Measurements from ENCODE around the gene MAP3K5. TPM values are rescaled to one million over a fixed set of nuclear protein-coding genes. Genes with fewer than 3 reads are reported as not detected.

MAP3K5 gene
- total RNA-seq, 1 donor from 2014 or later = 0.02 TPM

DNA sequence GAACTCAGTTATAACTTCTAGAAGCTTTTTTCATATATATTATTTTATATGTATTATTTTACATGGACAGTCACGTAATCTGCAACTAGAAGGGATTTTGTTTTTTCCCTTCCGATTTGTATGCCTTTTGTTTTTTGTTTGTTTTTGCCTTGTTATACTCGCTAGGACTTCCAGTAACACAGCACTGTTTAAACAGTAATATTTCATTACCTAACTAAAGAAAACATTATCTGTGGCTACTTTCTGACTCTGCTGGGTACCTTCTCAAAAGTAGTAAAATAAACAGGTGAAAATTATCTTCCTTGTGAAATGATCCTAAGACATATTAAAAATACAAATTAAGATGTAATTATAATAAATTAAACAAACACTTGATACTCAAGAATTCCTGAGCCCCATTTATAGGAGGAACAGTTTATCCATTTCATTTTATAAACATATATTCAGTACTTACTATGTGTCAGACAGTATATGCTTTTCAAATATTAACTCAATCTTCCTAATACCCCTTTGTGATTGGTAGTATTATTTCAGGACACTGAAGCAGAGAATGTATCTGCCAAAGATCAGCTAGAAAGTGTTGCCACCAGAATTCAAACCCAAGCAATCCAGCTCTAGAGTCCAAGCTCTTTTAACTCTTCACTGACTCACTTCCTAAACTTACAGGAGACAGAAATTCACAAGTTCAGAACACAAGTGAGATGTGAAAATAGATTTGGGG lies 65.3 kb downstream of the MAP3K5 start:
- no peak overlapping the region for H2AFZ ChIP-seq (replicated peaks)
- H3K36me3 ChIP-seq = no peaks in the 10 kb centered on the region
- H3K4me3 ChIP-seq = no peak overlapping the region
- no peaks in the 10 kb centered on the region for H3K4me1 ChIP-seq
- no peak overlapping the region for H3K9ac ChIP-seq
- H3K36me3 Mint-ChIP-seq = peaks cover 3% of the 10 kb centered on the region
- H3K27me3 Mint-ChIP-seq (ENCODE audit: insufficient read depth, low read depth) = no peaks in the 10 kb centered on the region
- peaks cover 3% of the 10 kb centered on the region for H3K9me3 Mint-ChIP-seq
- no peak overlapping the region for H3K4me2 ChIP-seq
- DNase-seq (ENCODE audit: low spot score) = no peak
- peaks cover 8% of the 10 kb centered on the region for H3K4me1 Mint-ChIP-seq
- H3K4me3 Mint-ChIP-seq = no peak overlapping the region
- H4K20me1 ChIP-seq (ENCODE audit: low read depth) = no peaks in the 10 kb centered on the region
- TF ChIP-seq EZH2 (IDR thresholded peaks at IDR 0.05) = no peak
- no peak for TF ChIP-seq EZH2phosphoT487 (IDR thresholded peaks at IDR 0.05)
- TF ChIP-seq, protein P1, sequence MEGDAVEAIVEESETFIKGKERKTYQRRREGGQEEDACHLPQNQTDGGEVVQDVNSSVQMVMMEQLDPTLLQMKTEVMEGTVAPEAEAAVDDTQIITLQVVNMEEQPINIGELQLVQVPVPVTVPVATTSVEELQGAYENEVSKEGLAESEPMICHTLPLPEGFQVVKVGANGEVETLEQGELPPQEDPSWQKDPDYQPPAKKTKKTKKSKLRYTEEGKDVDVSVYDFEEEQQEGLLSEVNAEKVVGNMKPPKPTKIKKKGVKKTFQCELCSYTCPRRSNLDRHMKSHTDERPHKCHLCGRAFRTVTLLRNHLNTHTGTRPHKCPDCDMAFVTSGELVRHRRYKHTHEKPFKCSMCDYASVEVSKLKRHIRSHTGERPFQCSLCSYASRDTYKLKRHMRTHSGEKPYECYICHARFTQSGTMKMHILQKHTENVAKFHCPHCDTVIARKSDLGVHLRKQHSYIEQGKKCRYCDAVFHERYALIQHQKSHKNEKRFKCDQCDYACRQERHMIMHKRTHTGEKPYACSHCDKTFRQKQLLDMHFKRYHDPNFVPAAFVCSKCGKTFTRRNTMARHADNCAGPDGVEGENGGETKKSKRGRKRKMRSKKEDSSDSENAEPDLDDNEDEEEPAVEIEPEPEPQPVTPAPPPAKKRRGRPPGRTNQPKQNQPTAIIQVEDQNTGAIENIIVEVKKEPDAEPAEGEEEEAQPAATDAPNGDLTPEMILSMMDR (IDR thresholded peaks at IDR 0.05) = no peak
- H3K27me3 ChIP-seq = no peaks in the 10 kb centered on the region
- no peaks in the 10 kb centered on the region for H3K9me3 ChIP-seq (ENCODE audit: low read depth)
- no peaks in the 10 kb centered on the region for H3F3A ChIP-seq (ENCODE audit: low read depth)
- H3K79me2 ChIP-seq (ENCODE audit: low read depth) = no peaks in the 10 kb centered on the region
- H3K27ac ChIP-seq = no peak overlapping the region
- H3K27ac Mint-ChIP-seq = no peak overlapping the region

DNA sequence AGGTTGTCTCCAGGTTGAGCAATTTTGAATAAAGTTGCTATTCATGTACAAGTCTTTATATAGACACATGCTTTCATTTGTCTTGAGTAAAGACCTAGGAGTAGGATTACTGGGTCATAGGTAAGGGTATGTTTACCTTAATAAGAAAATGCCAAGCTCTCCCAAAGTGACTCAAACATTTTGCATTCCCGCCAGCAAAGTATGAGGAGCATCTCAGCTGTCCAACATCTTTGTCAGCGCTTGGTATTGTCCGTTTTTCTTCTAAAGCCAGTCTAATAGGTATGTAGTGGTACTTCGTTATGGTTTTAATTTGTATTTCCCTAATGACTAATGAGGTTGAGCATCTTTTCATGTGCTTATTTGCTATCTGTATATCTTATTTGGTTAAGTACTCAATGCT lies 67.2 kb downstream of the MAP3K5 start:
- H3K27ac Mint-ChIP-seq = no peak overlapping the region
- DNase-seq (ENCODE audit: low spot score) = no peak
- peaks cover 2% of the 10 kb centered on the region for H3K27me3 Mint-ChIP-seq (ENCODE audit: insufficient read depth, low read depth)
- H3K9me3 Mint-ChIP-seq = peaks cover 7% of the 10 kb centered on the region
- no peaks in the 10 kb centered on the region for H3K9me3 ChIP-seq (ENCODE audit: low read depth)
- H3K79me2 ChIP-seq (ENCODE audit: low read depth) = no peaks in the 10 kb centered on the region
- H4K20me1 ChIP-seq (ENCODE audit: low read depth) = no peaks in the 10 kb centered on the region
- H3K4me3 ChIP-seq = no peak overlapping the region
- H3K4me1 ChIP-seq = no peaks in the 10 kb centered on the region
- H3K36me3 Mint-ChIP-seq = peaks cover 5% of the 10 kb centered on the region
- no peaks in the 10 kb centered on the region for H3F3A ChIP-seq (ENCODE audit: low read depth)
- H3K9ac ChIP-seq = no peak overlapping the region
- H3K4me3 Mint-ChIP-seq = no peak overlapping the region
- peaks cover 13% of the 10 kb centered on the region for H3K4me1 Mint-ChIP-seq
- no peak overlapping the region for H3K27ac ChIP-seq
- H3K4me2 ChIP-seq = no peak overlapping the region
- TF ChIP-seq, protein P1 (IDR thresholded peaks at IDR 0.05) = no peak
- TF ChIP-seq EZH2phosphoT487 (IDR thresholded peaks at IDR 0.05) (no peak), EZH2 (IDR thresholded peaks at IDR 0.05) (no peak)
- H2AFZ ChIP-seq (replicated peaks) = no peak overlapping the region
- no peaks in the 10 kb centered on the region for H3K27me3 ChIP-seq
- H3K36me3 ChIP-seq = no peaks in the 10 kb centered on the region

DNA sequence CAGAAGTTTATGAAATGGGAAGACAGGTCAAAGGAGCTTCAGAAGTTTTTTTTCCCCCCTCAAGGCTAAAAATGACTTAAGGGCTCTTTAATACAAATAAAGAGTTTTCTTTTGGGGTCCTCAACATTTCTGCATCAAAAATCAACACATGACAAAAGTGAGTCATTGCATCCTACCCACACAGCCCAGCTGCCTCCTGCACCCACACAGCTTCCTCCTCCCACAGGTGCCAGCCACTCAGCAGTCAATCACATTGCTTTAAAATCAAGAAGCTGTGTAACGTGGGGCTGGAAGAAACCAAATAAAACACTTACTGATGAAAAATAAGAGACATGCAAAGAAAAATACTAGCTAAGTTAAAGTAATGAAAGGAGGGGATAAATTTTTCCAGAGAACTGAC lies 68.5 kb downstream of the MAP3K5 start:
- TF ChIP-seq, protein P1 (IDR thresholded peaks at IDR 0.05) = no peak
- TF ChIP-seq EZH2 (IDR thresholded peaks at IDR 0.05) (no peak), EZH2phosphoT487 (IDR thresholded peaks at IDR 0.05) (no peak)
- H3K27ac Mint-ChIP-seq = no peak overlapping the region
- peaks cover 26% of the 10 kb centered on the region for H3K4me1 Mint-ChIP-seq

More for the DNA sequence above, 68.5 kb downstream of the MAP3K5 start:
- Histone ChIP-seq H3K4me2 (no peak overlapping the region), H4K20me1 (ENCODE audit: low read depth) (no peaks in the 10 kb centered on the region), H3K9ac (no peak overlapping the region), H3K4me3 (no peak overlapping the region), H3F3A (ENCODE audit: low read depth) (peaks cover 3% of the 10 kb centered on the region), H3K27ac (no peak overlapping the region), H3K79me2 (ENCODE audit: low read depth) (no peaks in the 10 kb centered on the region), H3K36me3 (no peaks in the 10 kb centered on the region), H3K27me3 (no peaks in the 10 kb centered on the region), H3K4me1 (peaks cover 6% of the 10 kb centered on the region), H3K9me3 (ENCODE audit: low read depth) (no peaks in the 10 kb centered on the region), H2AFZ (replicated peaks) (no peak overlapping the region)
- H3K4me3 Mint-ChIP-seq = no peak overlapping the region
- peaks cover 3% of the 10 kb centered on the region for H3K27me3 Mint-ChIP-seq (ENCODE audit: insufficient read depth, low read depth)
- no peak for DNase-seq (ENCODE audit: low spot score)
- H3K36me3 Mint-ChIP-seq = peaks cover 2% of the 10 kb centered on the region
- H3K9me3 Mint-ChIP-seq = peaks cover 3% of the 10 kb centered on the region
